GM12864 (cell line): ENCODE data around the gene SH2B3.

Experiments used
- DNase-seq: peaks from one replicate; pipeline ENCODE4 v3.0.0-alpha.2; 2011; ENCODE audit warnings: low read depth
- H3K4me3 ChIP-seq: 2 replicates; pipeline ENCODE4 v1.5.1; 2011; ENCODE audit warnings: mild to moderate bottlenecking, low read depth, low read length, control low read depth
- TF ChIP-seq, protein P1 (sequence below): IDR thresholded peaks from 2 replicates; pipeline ENCODE4 v1.5.1; 2011; ENCODE audit warnings: low read depth, mild to moderate bottlenecking, moderate library complexity, low read length, control low read depth, inconsistent platforms; ENCODE audit errors: missing control alignments

SH2B3 gene

GRCh38 chr12:111441107-111441928 is 35.6 kb downstream of the SH2B3 start:
- H3K4me3 ChIP-seq, result no peak overlapping the region
- DNase-seq, result no peak
- TF ChIP-seq, protein P1, sequence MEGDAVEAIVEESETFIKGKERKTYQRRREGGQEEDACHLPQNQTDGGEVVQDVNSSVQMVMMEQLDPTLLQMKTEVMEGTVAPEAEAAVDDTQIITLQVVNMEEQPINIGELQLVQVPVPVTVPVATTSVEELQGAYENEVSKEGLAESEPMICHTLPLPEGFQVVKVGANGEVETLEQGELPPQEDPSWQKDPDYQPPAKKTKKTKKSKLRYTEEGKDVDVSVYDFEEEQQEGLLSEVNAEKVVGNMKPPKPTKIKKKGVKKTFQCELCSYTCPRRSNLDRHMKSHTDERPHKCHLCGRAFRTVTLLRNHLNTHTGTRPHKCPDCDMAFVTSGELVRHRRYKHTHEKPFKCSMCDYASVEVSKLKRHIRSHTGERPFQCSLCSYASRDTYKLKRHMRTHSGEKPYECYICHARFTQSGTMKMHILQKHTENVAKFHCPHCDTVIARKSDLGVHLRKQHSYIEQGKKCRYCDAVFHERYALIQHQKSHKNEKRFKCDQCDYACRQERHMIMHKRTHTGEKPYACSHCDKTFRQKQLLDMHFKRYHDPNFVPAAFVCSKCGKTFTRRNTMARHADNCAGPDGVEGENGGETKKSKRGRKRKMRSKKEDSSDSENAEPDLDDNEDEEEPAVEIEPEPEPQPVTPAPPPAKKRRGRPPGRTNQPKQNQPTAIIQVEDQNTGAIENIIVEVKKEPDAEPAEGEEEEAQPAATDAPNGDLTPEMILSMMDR, result no peak

DNA sequence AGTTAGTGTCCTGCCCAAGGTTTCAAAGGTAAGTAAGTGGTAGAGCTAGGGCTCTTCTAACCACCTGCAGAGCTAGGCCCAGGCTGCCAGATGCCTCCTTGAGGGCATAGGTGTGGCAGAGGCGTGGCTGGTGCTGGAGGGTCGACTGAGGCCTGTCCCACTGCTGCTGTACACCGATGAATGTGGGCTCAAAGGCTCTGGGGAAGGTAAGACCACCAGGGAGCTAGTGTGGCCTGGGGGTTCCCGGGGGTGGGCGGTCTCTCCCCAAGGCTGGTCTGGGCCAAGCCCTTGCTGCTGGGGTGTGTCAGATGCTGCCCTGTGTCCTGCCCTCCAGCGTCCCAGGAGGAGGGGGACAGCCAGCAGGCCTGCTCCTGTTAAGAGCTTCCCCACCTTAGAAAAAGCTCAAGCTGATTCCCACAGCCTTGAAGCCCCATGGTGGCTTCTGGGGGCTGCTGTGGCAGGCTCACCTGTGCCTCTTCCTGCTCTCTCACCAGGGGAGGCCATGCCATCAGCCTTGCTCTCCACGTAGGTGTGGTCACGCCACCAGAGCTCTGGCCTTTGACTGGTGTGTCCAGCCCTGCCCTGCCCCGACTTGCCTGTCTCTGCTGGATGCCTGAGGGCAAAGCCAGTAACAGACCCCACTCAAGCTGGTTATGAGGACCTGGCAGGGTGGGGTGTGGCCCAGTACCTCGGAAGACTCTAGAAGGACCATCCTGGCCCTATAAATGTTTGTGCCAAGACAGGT is 36.8 kb downstream of the SH2B3 start:
- TF ChIP-seq, protein P1, result no peak
- DNase-seq, result no peak
- no peak overlapping the region for H3K4me3 ChIP-seq

DNA sequence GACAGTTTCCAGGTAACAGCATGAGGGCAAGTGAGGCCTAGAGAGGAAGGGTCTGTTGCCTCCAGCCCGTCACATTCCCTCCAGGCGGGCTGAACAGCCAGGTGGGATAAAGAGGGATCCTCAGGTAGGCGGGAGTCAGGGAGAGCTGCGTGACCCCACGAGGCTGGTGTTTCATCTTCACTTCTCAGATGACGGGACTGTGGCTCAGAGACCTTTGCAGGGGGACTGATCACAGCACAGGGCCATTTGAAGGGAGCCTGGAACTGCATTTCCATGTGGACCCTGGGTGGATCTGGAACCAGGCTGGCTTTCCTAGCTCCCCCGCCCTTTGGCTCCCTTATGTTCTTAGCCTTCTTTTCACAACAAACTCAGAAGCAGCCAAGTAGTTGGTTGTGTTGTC is 37.4 kb downstream of the SH2B3 start:
- no peak overlapping the region for H3K4me3 ChIP-seq
- TF ChIP-seq, protein P1, result no peak
- no peak for DNase-seq

DNA sequence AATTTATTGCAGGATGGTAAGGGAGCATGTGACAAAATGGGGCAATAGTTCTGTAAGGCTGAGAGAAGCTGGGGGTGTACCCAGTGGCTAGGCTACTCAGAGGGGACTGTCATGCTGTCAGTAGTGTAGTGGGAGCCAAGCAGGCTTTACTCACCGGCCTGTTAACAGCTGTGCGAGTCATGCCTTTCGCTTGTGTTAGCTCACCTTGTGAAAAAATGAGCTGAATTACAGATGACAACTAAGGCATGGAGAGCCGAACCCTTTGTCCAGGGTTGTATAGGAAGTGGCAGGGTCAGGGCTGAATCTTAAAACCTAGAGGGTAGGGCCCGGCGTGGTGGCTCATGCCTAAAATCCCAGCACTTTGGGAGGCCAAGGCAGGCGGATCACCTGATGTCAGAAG is 37.9 kb downstream of the SH2B3 start:
- TF ChIP-seq, protein P1, result no peak
- no peak overlapping the region for H3K4me3 ChIP-seq
- DNase-seq, result no peak

GRCh38 chr12:111444314-111444924 is 38.7 kb downstream of the SH2B3 start:
- peak overlapping the region; percentile 23 for H3K4me3 ChIP-seq
- peak; percentile 78 for DNase-seq
- TF ChIP-seq, protein P1, result no peak

DNA sequence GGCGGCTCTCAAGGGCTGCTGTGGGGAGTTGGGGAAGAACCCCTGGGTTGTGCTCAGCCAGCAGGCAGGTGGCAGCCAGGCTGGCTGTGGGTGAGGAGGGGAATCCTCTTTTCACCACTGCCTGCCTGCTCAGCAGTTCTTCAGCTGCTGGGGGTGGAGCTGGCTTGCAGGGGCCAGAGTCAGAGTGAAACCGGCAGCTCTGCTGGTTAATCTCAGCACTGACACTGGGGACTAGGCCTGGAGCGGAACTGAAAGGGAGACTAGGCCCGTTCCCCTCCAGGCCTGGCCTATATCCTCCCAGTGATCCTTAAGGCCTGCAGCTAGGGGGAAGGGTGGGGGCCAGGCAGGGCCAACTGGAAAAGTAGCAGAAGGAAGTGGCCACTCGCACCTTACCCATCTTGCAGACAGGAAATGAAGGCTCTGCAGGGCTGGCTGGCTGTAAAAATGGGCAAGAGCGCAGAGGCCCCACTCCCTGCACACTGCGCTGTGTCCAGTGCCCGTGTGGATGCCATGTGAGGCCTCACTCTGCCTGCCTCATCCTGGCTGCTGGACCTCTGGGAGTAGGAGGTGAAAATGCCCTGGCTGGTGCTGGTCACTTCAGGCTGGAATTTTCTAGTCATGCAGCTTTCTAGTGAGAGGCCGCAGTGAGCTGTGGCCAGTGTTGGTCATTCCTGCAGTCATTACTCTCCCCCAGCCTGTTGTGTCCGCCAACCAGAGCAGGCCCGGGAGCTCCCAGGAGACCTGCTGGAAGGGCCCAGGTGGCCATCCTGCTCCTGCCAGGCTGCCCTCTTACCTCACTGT is 39.4 kb downstream of the SH2B3 start:
- H3K4me3 ChIP-seq, result peak overlapping the region; percentile 23
- DNase-seq, result peak; percentile 95
- TF ChIP-seq, protein P1, result no peak
